T47D (cell line): ENCODE data around the gene PRKCA.
"Not testable (repeated sequence)": the region's sequence is repeated elsewhere in the genome, so short reads cannot be mapped to it uniquely, and the experiment has no call there.

Experiments used
- DNase-seq, 2 experiments: peaks; one replicate each; pipeline versions ENCODE4 v3.0.0 to v3.0.0-alpha.2; 2011 to 2012; ENCODE audit warnings: low read depth in 1 of 2, low spot score in 1 of 2
- JUND ChIP-seq: IDR thresholded peaks from 2 replicates; pipeline ENCODE4 v1.6.1; 2012; ENCODE audit warnings: low read depth
- in situ Hi-C: cut with HindIII; loops from 2 replicates; pipeline ENCODE4 v1.10.0; 2016; ENCODE audit warnings: low sequenced_read_pairs, low pct_unique_long_range_greater_than_20kb

Gene PRKCA

GRCh38 chr17:66354981-66355380 lies 52.6 kb downstream of the PRKCA start:
- no peak for TF ChIP-seq JUND
- DNase-seq = no peak
- in situ Hi-C loops = no loop called here

DNA sequence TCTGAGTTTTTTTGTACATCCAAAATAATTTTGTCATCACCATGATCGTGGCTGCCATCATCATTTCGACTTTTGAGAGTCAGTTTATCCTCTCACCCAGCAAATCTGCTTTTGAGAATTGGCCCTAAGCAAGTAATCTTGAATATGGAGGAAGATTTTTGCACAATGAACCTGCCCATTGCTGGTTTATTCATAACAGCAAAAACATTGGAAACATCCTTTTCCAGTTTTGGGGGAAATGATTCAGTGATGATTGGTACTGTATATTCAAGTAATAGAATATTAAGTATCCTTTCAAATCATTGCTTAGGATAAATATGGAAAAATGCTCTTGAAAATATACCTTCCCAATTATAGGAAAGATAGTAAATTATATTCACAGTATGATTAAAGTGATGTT lies 53.1 kb downstream of the PRKCA start:
- in situ Hi-C loops = no loop called here
- no peak for DNase-seq
- no peak for TF ChIP-seq JUND

- in situ Hi-C loops = no loop called here
- TF ChIP-seq JUND = no peak
- no peak for DNase-seq
These were observed 54.6 kb downstream of the PRKCA start for GRCh38 chr17:66357037-66357436.

DNA sequence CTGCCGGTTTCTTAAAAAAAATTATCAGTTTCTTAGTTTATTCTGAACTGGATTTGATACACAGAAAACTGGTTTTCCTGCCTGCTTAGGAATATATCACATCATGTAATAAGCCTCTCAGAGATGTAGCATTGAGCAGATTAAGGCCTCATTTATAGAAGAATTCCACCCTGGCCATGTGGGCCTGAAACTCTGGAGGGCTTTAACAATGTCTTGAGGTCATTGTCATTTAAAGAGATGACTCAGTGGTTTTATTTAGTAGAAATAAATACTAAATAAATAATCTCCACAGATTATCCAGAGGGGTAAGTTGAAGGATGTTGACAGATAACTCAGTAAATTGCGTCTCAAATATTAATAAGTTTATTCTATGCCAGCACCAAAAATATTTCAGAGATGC lies 56.9 kb downstream of the PRKCA start:
- in situ Hi-C loops = no loop called here
- no peak for DNase-seq
- no peak for TF ChIP-seq JUND

GRCh38 chr17:66360961-66361565 lies 58.6 kb downstream of the PRKCA start:
- DNase-seq, in situ Hi-C loops: not testable (repeated sequence)

DNA sequence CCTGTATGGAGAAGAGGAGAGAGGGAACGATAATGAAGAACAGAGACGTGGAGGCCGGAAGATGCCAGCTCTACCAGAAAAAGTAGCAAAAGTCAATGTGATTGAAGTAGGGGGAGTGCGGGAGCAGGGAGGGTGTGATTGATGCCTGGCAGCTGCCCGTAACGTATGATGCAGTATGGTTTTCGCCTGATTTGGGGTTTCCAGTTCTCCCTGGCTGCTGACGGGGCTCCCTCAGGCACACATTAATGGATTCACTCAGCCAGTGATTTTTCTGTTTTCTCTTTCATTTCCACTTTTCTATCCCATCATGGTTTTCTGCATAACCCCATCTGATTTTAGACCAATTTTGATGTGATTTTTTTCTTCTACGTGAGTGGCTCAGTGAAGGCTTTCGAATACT lies 62.1 kb downstream of the PRKCA start:
- DNase-seq = no peak

DNA sequence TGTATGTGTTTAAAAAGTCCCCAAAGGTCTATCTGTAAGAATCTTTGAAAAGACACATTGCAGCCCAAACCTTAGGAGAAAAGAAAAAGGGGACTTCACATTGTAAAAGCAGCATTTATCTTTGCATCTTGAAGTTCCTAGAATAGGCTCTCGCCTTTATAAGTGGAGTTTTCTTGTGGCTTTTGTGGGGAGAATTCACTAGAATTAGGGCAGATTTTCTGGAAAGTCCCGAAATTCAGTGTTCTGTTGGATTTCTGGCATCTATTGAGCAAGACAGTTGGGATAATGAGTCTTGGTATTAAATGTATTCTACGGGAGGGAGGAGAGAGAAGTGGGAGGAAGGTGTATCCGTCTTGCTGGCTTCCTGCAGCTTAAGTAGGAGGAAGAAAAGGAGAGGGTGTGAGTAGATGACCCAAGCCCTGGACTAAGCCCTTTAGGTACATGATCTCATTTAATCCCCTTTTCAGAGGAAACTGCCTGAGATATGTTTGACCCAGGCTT lies 62.6 kb downstream of the PRKCA start:
- DNase-seq = no peak
- TF ChIP-seq JUND = no peak
- in situ Hi-C loops = no loop called here

More for the DNA sequence above, 62.1 kb downstream of the PRKCA start:
- in situ Hi-C loops = no loop called here
- no peak for TF ChIP-seq JUND

GRCh38 chr17:66365903-66366302 lies 63.5 kb downstream of the PRKCA start:
- TF ChIP-seq JUND = no peak
- in situ Hi-C loops = no loop called here
- no peak for DNase-seq

GRCh38 chr17:66367107-66367506 lies 64.7 kb downstream of the PRKCA start:
- no peak for TF ChIP-seq JUND
- in situ Hi-C loops = no loop called here
- no peak for DNase-seq

DNA sequence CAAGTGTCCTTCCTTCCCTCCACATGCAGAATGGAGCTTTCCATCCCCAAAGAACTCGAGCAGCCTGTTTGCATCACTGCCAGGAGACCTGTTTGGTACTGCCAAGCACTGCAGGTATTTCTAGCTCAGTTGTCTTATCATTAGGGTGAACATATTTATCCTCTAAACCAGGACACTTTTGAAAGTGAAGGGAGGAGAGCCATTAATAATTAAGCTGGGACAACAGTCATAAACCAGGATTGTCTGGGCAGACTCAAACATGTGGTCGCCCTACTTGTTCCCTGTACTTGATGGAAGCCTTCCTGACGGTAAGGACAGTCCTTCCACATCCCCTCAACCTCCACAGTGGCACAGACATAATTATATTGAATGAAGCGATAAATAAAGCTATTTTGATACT lies 67.4 kb downstream of the PRKCA start:
- TF ChIP-seq JUND = no peak
- in situ Hi-C loops = no loop called here

DNA sequence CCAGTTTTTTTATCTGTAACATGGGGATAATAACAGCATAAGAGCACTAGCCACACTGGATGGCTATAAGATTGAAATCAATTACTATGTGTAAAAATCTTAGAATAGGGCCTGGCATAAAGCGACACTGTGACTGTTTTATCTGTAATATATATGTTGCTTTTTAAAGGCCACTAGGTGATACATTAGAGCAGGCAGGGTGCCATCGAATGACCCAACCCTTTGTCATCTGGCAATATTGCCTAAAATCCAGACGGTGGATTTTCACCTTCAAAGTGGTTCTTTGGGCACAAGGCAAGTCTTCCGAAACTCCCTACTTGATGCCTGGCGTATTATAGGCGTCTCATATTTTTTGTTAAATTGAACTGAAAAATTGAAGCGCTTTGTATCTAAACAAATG lies 69.1 kb downstream of the PRKCA start:
- no peak for TF ChIP-seq JUND
- in situ Hi-C loops = no loop called here
- DNase-seq = no peak

More for the DNA sequence above, 67.4 kb downstream of the PRKCA start:
- no peak for DNase-seq

- DNase-seq = no peak
- in situ Hi-C loops = no loop called here
- TF ChIP-seq JUND = no peak
These were observed 69.8 kb downstream of the PRKCA start for GRCh38 chr17:66372182-66372581.

DNA sequence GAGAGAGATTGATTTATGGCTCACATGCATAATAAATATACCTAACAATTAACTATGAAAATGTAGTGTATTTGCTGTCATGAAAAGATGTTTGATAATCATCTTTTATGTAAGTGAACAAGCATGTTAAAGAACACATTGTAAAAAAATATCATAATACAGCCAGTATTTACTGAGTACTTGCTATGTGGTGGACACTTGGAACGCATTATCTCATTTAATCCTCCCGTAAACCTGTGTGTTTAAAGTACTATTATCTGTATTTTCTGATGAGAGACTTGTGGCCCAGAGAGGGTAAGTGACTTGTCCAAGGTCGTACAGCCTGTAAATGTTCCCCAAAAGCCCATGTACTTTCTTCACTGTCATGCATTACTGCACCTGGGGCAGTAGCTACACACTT lies 70.7 kb downstream of the PRKCA start:
- no peak for DNase-seq
- no peak for TF ChIP-seq JUND
- in situ Hi-C loops = no loop called here
